Upper lobe of left lung (tissue), 4 donors: ENCODE results near the gene GRK5.

Experiments
- CTCF ChIP-seq, 6 experiments: fragments of 450-650 bp in 4 of 6; fragments of 200-600 bp in 2 of 6; sonication (generic) in 2 of 6; IDR thresholded peaks; one replicate each; pipeline ENCODE4 v1.5.1; 2016 to 2019; ENCODE audit warnings: antibody characterized with exemption in 6 of 6
- POLR2AphosphoS5 ChIP-seq, 2 donors: sonication (generic); formaldehyde crosslinking; IDR thresholded peaks; one replicate each; pipeline ENCODE4 v1.5.1; 2017; ENCODE audit warnings: antibody characterized with exemption in 2 of 2

GRCh38 chr10:119468542-119469324, 261.4 kb downstream of the GRK5 start:
- TF ChIP-seq CTCF (IDR thresholded peaks at IDR 0.05) (no peak), POLR2AphosphoS5 (IDR thresholded peaks at IDR 0.05) (no peak)
